Hepatocyte (in vitro differentiated cells): ENCODE measurements around the gene POFUT1.

Experiments
- CTCF ChIP-seq: fragments of 200-600 bp; sonication (generic); IDR thresholded peaks from 2 replicates; pipeline ENCODE4 v1.5.1; 2016; ENCODE audit warnings: antibody characterized with exemption, mild to moderate bottlenecking; ENCODE audit not compliant: poor library complexity
- EZH2 ChIP-seq: fragments of 200-600 bp; sonication (generic); IDR thresholded peaks from 2 replicates; pipeline ENCODE4 v1.6.1; 2016; ENCODE audit warnings: antibody characterized with exemption, mild to moderate bottlenecking, borderline replicate concordance

GRCh38 chr20:32237419-32237818 lies 29.7 kb downstream of the POFUT1 start:
- TF ChIP-seq CTCF (no peak), EZH2 (no peak)
